ENCODE data around the gene HMX2. TPM values are rescaled to one million over a fixed set of nuclear protein-coding genes. Genes with fewer than 3 reads are reported as not detected.

Gene HMX2
- polyA plus RNA-seq (ENCODE audit: insufficient read length in 4 of 4), result 1 to 10 TPM; 1.3 to 2.9 (median 1.9) TPM

- DNase-seq (ENCODE audit: low read depth in 4 of 4, low spot score in 3 of 4), result no peak
These were observed at the start of gene HMX2 for GRCh38 chr10:123147635-123148413. Gene HMX2, plus strand, starts transcription at chr10:123148136. Its CDS starts 243 bp downstream, at chr10:123148379.

GRCh38 chr10:123100030-123100762 is 47.7 kb upstream of the HMX2 start:
- DNase-seq (ENCODE audit: low read depth in 4 of 4, low spot score in 3 of 4), result no peak

GRCh38 chr10:123101872-123102271 is 46.1 kb upstream of the HMX2 start:
- DNase-seq (ENCODE audit: low read depth in 4 of 4, low spot score in 3 of 4), result no peak

- DNase-seq (ENCODE audit: low read depth in 4 of 4, low spot score in 3 of 4), result no peak
These were observed 45.3 kb upstream of the HMX2 start for GRCh38 chr10:123102673-123103072.

GRCh38 chr10:123103944-123104343 is 44.0 kb upstream of the HMX2 start:
- DNase-seq (ENCODE audit: low read depth in 4 of 4, low spot score in 3 of 4), result no peak

- DNase-seq (ENCODE audit: low read depth in 4 of 4, low spot score in 3 of 4), result no peak
These were observed 38.5 kb upstream of the HMX2 start for GRCh38 chr10:123109466-123109865.

GRCh38 chr10:123117644-123118417 is 30.1 kb upstream of the HMX2 start:
- no peak for DNase-seq (ENCODE audit: low read depth in 4 of 4, low spot score in 3 of 4)

GRCh38 chr10:123119081-123119480 is 28.9 kb upstream of the HMX2 start:
- DNase-seq (ENCODE audit: low read depth in 4 of 4, low spot score in 3 of 4), result no peak

GRCh38 chr10:123126246-123126645 is 21.7 kb upstream of the HMX2 start:
- DNase-seq (ENCODE audit: low read depth in 4 of 4, low spot score in 3 of 4), result no peak

GRCh38 chr10:123129618-123130271 is 18.2 kb upstream of the HMX2 start:
- no peak for DNase-seq (ENCODE audit: low read depth in 4 of 4, low spot score in 3 of 4)

GRCh38 chr10:123132576-123133477 is 15.1 kb upstream of the HMX2 start:
- peak in 3 of 4 donors; percentile 85 to 87 (median 86) for DNase-seq (ENCODE audit: low read depth in 4 of 4, low spot score in 3 of 4)

GRCh38 chr10:123133541-123134342 is 14.2 kb upstream of the HMX2 start:
- DNase-seq (ENCODE audit: low read depth in 4 of 4, low spot score in 3 of 4), result no peak

GRCh38 chr10:123134343-123134914 is 13.5 kb upstream of the HMX2 start:
- no peak for DNase-seq (ENCODE audit: low read depth in 4 of 4, low spot score in 3 of 4)

- no peak for DNase-seq (ENCODE audit: low read depth in 4 of 4, low spot score in 3 of 4)
These were observed 13.0 kb upstream of the HMX2 start for GRCh38 chr10:123134915-123135414.

GRCh38 chr10:123135415-123136141 is 12.4 kb upstream of the HMX2 start, which contains the start of gene HMX3:
Gene HMX3, plus strand, starts transcription at chr10:123135970. Its CDS starts 81 bp downstream, at chr10:123136051.
- DNase-seq (ENCODE audit: low read depth in 4 of 4, low spot score in 3 of 4), result no peak

GRCh38 chr10:123136221-123136805 is 11.6 kb upstream of the HMX2 start:
- DNase-seq (ENCODE audit: low read depth in 4 of 4, low spot score in 3 of 4), result no peak
